ENCODE measurements around the gene ARHGAP1. TPM values are rescaled to one million over a fixed set of nuclear protein-coding genes. Genes with fewer than 3 reads are reported as not detected.

ARHGAP1 gene
- total RNA-seq, 1 experiment from 2014 or later, result 43.5 TPM

- H3K4me3 ChIP-seq (ENCODE audit: low read depth in 2 of 2, low read length in 2 of 2), result no peak overlapping the region
- intact Hi-C loops (cut with micrococcal nuclease; ENCODE audit: unreplicated experiment) (no loop called here), in situ Hi-C loops (cut with HindIII; ENCODE audit: low pct_unique_long_range_greater_than_20kb, low sequenced_read_pairs) (no loop called here)
- no TSS peak for BruUV-seq (replicated peaks)
- POLR2A ChIA-PET, result interaction anchor here (0.6 kb wide), 1 partner anchor 14 kb away, joined by 3 read pairs; no protein-coding TSS in a partner anchor
- H3K4me1 ChIP-seq (ENCODE audit: control insufficient read depth, insufficient read depth, low read length), result no peaks in the 10 kb centered on the region
- no peak for DNase-seq (ENCODE audit: low read depth, low spot score)
- no peak overlapping the region for H3K27ac ChIP-seq (ENCODE audit: low read length)
- no peaks in the 10 kb centered on the region for H3K9me3 ChIP-seq (ENCODE audit: control insufficient read depth, insufficient read depth, low read depth, low read length)
- H3K27me3 ChIP-seq (ENCODE audit: control insufficient read depth, insufficient read depth, low read length), result no peaks in the 10 kb centered on the region
- peaks cover 9% of the 10 kb centered on the region for H3K36me3 ChIP-seq (ENCODE audit: control insufficient read depth, insufficient read depth, low read length)
- TF ChIP-seq REST (IDR thresholded peaks at IDR 0.05; ENCODE audit: insufficient read depth in 1 of 2, low read depth in 2 of 2, low read length in 1 of 2) (no peak), POLR2AphosphoS5 (IDR thresholded peaks at IDR 0.05; ENCODE audit: low read depth, low read length) (no peak), SIN3A (IDR thresholded peaks at IDR 0.05; ENCODE audit: borderline replicate concordance, insufficient read depth, low read depth, low read length) (no peak), CTCF (IDR thresholded peaks at IDR 0.05) (no peak), TCF7L2 (IDR thresholded peaks at IDR 0.05; ENCODE audit: low read depth, low read length) (no peak)
- CTCF ChIA-PET, result no interaction called here
- ATAC-seq, result no peak
These were observed 33.9 kb downstream of the ARHGAP1 start for GRCh38 chr11:46666516-46666915.

- ATAC-seq, result no peak
- no peaks in the 10 kb centered on the region for H3K9me3 ChIP-seq (ENCODE audit: control insufficient read depth, insufficient read depth, low read depth, low read length)
- BruUV-seq (replicated peaks), result no TSS peak
- no peak for DNase-seq (ENCODE audit: low read depth, low spot score)
- intact Hi-C loops (cut with micrococcal nuclease; ENCODE audit: unreplicated experiment), result no loop called here
- TF ChIP-seq CTCF (IDR thresholded peaks at IDR 0.05), result no peak
- no peak for TF ChIP-seq REST (IDR thresholded peaks at IDR 0.05; ENCODE audit: insufficient read depth in 1 of 2, low read depth in 2 of 2, low read length in 1 of 2)
- no peak for TF ChIP-seq SIN3A (IDR thresholded peaks at IDR 0.05; ENCODE audit: borderline replicate concordance, insufficient read depth, low read depth, low read length)
- TF ChIP-seq POLR2AphosphoS5 (IDR thresholded peaks at IDR 0.05; ENCODE audit: low read depth, low read length), result no peak
- TF ChIP-seq TCF7L2 (IDR thresholded peaks at IDR 0.05; ENCODE audit: low read depth, low read length), result no peak
- H3K4me1 ChIP-seq (ENCODE audit: control insufficient read depth, insufficient read depth, low read length), result no peaks in the 10 kb centered on the region
- H3K4me3 ChIP-seq (ENCODE audit: low read depth in 2 of 2, low read length in 2 of 2), result no peak overlapping the region
- no peaks in the 10 kb centered on the region for H3K27me3 ChIP-seq (ENCODE audit: control insufficient read depth, insufficient read depth, low read length)
- in situ Hi-C loops (cut with HindIII; ENCODE audit: low pct_unique_long_range_greater_than_20kb, low sequenced_read_pairs), result no loop called here
- CTCF ChIA-PET, result no interaction called here
- peaks cover 9% of the 10 kb centered on the region for H3K36me3 ChIP-seq (ENCODE audit: control insufficient read depth, insufficient read depth, low read length)
- H3K27ac ChIP-seq (ENCODE audit: low read length), result no peak overlapping the region
- POLR2A ChIA-PET, result no interaction called here
These were observed 35.1 kb downstream of the ARHGAP1 start for GRCh38 chr11:46665356-46665755.

All from Panc1 (cell line).